SIG-M5 treated with dmso at 0.1 percent for 504 hours (cell line): Measurements from ENCODE around the gene HCN3.
"Not testable (repeated sequence)": the region's sequence is repeated elsewhere in the genome, so short reads cannot be mapped to it uniquely, and the experiment has no call there.

Source experiments
- DNase-seq: peaks from one replicate; lab custom pipeline; 2025; ENCODE audit not compliant: unreplicated experiment; lab: John Stamatoyannopoulos, UW

HCN3 gene

DNA sequence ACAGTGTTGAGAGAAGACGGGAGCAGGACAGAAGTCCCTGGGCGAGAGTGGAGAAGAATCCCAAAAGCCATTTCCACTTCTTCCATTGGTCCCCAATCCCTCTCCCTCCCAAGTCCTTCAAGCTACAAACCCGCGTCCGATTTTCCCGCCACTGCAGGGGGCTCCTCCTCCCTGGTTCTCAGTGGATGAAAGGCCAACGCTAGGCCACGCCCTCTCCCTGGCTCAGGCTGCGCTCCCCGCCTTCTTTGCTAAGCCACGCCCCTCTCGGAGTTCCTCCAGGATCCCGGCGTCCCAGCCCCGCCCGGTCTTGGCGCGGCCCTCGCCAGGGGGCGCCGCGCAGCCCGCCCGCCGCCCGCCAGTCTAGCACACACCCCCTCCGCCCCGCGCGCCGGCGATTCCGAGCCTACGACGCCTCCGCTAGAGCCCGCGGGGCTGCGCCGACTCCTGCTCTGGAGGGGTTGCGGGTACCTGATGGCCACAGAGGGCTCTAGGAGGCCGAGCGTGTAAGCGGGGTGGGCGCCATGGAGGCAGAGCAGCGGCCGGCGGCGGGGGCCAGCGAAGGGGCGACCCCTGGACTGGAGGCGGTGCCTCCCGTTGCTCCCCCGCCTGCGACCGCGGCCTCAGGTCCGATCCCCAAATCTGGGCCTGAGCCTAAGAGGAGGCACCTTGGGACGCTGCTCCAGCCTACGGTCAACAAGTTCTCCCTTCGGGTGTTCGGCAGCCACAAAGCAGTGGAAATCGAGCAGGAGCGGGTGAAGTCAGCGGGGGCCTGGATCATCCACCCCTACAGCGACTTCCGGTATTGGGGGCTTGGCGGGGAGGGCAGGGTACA lies at the start of gene HCN3:
Gene HCN3, plus strand, starts transcription at position 394 of the 832 bp plus-strand sequence. Its CDS starts 128 bp downstream, at position 522.
- DNase-seq = peak; percentile 98

DNA sequence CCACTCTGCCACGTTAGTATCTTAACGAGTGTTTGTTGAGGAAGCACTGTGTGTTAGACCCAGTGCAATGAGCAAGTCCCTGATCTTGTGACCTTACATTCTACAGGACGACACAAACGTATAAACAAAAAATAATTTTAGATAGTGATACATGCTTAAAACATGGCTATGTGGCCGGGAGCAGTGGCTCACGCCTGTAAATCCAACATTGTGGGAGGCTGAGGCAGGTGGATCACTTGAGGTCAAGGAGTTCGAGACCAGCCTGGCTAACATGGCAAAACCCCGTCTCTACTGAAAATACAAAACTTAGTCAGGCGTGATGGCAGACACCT lies 49.2 kb upstream of the HCN3 start:
- no peak for DNase-seq

DNA sequence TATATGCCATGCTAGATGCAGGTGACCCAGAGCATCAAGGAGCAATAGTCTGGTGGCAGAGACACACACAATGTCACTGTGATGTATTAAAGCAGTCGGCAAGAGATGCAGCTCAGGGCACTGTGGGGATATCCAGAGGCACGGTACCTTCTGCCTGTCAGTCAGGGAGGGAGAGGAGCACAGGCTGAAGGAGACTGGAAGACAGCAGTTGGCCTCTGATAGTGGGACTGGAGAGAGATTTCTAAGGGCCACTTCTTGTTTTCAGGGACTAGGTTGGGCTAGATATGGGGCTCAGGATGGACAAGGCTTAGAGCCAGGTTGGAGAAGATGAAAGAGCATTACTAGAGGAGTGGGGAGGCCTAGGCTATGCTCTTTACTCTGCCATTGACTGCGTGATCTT lies 46.0 kb upstream of the HCN3 start:
- DNase-seq = not testable (repeated sequence)

DNA sequence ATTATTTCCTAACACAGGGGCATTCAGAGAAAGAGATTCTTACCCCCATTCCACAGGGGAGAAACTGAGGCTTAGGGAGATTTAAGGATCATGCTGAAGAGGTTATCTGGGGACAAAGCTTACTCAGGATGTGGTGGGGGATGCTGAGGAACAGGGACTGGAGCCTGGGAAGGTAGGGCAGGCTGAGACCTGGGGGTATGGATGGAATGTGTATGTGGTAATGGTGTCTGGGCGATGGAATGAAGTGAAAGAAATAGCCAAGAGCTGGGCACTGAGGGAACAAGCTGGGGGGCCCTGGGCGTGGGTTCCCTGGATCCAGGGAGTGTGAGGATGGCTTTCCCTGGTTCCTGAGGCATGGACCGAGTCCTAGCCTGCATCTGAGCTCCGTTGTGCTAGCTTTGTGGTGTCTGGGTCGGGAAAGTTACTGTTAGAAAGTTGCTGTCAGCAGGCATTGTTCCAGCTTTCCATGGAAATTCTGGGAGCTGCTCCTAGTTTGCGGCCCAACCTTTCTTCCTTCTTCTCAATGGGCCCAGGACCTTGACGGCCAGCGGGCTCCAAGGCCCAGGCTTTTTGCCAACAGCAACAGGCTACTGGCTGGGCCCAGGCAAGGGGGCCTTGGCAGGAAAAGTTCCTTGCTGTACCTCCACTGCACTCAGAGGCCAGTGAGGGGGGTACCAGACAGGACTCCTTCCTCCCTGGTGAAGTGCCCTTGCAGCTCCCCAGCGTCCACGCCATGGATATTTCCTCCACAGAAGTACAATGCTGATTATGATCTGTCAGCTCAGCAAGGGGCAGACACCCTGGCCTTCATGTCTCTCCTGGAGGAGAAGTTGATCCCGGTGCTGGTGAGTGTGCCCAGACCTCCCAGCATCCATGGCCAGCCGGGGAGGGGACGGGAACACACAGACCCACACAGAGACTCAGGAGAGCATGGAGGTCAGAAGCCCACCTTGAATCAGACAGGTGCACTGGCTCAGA lies 45.0 kb upstream of the HCN3 start:
- not testable (repeated sequence) for DNase-seq

DNA sequence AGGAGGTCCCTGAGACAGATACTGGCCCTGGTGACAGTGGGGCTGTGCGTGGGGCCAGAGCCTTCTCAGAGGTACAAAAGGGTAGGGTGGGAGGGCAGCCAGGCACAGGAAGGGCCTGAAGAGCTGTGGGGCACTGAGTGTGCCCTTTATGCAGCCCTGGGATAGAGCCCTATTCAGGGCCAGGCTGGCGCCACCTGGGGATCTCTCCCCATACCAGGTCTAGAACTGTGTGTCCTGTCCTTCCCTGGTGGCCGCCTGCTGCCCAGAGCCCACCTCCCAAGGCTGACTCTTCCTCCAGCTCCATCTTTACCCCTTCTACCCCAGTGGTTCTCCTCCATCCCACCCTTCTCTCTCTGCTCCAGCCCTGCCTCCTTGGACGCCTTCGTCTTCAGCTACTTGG lies 43.8 kb upstream of the HCN3 start:
- not testable (repeated sequence) for DNase-seq

DNA sequence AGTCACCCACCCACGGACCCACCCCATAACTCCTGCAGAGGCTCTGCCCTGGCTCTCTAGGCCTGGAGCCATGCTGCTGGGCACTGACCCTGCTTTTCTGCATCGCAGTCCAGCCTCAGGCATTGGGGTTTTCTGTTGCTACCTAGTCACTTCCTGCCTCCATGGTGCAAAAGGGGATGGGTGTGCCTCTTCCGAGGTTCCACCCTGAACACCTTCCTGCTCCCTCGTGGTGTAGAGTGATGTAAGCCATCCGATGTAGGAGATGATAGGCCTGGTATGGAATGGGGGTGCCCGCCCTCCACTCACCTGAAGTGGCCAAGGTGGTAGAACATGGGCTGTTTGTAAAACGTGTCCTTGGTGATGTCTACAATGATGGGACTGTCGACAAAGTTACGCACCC lies 41.9 kb upstream of the HCN3 start:
- DNase-seq = not testable (repeated sequence)

DNA sequence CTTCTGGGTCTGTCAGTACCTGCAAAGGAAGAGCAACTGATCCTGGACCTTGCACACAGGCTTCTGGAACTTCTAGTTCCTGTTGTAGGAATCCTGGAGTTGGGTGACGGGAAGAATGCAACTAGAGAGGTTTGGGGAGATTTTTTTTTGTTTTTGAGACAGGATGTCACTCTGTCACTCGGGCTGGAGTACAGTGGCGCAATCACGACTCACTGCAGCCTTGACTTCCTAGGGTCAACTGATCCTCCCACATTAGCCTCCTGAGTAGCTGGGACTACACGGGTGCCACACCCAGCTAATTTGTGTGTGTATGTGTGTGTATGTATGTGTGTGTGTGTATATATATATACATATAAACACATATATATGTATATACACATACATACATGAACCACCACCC lies 40.8 kb upstream of the HCN3 start:
- DNase-seq = peak; percentile 23

DNA sequence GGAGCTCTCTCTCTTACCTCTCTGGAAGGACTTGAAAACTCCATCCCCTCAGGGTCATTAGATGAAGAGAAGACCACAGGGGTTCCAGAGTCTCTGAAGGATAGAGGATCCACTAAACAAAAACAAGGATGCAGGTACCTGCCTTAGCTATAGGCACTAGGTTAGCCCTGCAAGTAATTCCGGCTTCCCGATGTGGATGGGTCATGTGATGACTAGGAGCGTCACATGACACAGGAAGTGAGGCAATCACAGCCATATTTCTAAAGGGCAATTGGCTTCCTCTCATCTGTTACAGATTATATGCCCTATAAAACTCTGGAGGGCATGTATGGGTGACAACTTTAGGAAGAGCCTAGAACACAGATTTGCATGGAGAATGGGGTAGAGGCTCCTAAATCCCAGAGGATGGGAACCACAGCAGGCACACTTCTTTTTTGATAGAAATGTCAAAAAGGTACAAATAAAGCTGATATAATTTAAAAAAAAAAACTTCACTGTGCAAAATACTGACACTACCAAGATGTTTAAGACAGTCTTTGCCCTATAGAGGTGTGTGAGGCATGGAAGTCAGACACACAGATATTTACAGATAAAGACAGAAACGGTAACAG lies 36.1 kb upstream of the HCN3 start:
- DNase-seq = peak; percentile 93

DNA sequence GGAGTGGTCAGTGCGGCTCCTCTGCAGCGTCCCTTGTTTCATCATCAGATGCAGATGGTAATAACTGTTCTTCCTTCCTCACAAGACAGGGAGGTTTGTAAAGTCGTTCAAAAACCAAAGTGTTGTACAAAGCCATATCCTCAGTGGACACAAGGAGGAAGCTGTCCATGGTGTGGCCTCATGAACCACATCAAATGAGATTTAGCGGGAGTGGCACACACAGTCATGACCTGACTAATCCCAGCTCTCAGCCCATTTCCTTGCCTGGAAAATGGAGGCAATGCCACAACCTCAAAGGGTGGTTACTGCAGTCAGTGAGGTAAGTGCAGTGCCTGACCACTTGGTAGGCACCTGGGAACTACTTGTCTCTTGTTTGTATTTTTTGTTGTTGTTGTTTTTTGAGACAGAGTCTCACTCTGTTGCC lies 35.4 kb upstream of the HCN3 start:
- peak; percentile 74 for DNase-seq

DNA sequence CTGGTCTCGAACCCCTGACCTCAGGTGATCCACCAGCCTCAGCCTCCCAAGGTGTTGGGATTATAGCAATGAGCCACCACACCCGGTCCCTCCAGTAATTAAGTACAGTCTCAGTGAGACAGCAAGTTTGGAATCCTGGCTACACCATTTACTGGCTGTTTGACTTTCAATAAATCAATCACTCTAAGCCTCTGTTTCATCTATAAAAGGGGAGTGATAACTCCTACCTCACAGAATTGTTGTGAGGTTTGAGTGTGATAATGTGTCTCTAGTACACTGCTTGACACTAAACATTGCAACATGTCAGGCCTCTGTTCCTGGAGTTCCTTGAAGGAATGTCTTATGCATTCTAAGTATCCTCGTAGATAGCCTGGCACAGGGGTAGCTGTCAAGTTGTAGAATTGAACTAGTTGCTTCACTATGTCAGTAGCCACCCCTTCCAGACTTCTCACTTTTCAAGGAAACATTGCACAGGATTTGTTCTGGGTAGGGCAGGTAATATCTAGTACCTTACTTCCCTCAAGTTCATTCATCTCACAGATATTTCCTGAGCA lies 34.4 kb upstream of the HCN3 start:
- DNase-seq = no peak

DNA sequence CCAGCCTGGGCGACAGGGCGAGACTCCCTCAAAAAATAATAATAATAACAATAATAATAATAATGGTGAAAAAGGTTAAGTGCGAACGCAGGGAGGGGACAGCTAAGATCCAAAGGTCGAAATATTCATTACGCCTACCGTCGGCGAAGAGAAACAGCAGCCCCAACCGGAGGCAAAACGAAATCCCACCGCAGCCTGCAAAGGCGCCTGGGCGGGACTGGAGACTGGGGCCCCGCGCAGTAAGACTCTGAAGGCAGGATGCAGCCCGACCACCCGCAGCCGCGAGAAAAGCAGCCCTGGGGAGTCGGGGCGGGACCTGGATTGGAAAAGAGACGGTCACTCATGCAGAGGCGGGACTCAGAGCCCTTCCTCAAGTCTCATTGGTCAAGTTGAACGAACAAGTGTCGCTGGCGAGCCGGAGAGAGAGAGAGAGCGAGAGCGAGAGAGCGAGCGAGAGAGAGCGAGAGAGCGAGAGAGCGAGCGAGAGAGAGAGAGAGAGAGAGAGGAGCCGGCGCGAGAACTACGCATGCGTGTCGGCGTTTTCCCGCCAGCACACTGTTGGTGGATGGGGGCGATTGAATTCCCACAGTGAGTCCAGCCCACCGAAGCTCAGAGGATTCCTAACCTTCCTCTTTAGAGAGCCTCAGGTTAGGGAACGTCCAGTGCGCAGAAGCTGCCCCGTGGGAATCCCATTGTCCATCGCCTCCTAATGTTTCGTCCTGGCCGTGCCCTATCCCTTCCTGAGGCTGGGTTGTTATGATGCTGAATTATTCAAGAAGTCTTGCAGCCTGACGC lies 32.7 kb upstream of the HCN3 start:
- DNase-seq = peak; percentile 100

DNA sequence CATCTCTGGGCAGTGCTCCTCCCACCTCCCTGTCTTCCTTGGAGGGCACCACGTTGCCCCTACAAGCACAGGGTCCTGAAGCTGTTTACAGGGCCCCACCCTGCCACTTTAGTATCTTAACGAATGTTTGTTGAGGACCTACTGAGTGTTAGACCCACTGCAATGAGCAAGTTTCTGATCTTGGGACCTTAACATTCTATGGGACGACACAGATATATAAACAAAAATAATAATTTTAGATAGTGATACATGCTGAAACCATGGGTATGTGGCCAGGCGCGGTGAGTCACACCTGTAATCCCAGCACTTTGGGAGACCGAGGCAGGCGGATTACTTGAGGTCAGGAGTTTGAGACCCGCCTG lies 32.1 kb upstream of the HCN3 start:
- DNase-seq = no peak

DNA sequence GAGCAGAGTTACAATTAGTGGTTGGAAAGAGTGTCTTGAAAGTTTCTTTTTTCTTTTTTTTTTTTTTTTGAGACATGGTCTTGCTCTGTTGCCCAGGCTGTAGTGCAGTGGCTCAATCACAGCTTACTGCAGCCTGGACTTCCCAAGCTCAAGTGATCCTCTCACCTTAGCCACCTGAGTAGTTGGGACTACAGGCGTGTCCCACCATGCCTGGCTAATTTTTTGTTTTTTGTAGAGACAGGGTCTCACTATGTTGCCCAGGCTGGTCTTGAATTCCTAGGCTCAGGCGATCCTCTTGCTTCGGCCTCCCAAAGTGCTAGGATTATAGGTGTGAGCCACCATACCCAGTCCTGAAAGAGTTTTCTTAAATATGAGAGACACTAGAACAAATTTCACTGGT lies 30.5 kb upstream of the HCN3 start:
- DNase-seq = not testable (repeated sequence)

DNA sequence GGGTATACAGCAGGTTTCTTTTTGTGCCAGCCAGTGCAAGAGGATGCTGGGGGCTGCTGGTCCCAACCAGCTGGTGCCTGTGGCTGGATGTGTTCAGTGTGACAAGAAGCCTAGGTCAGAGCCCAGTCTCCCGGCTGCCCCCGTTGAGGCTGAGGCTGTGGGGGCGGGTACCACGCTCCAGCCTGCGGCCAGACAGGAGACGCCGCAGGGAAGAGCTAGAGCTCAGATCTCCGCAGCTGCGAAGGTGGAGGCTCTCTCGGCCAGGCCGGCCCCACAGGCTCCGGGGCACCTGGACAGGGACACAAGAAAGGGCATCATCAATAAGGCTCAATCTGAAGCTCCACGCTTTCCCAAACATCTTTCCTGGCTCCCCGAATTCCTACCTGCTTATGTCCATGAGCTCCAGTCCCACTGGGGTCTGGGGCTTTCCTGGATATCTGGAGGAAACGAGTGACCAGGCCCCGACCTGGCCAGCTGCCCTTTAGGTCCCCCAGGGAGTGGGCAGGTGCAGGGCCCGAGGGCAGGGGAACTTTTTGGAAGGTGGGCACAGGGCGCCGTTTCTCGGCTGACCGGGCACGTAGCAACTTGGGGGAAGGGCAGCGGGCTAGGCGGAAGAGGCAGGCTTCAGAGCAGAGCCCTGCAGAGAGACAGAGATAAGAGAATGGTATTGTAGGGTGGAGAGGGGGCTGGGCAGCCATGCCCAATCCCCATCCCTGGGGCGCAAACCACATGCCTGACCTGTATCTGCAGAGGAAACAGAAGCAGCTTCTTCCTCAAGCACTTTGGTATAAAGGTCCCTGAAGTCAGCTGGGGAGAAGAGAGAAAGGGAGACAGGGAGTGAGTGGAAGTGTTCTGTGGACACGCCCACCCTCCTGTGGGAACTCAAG lies 29.4 kb upstream of the HCN3 start:
- no peak for DNase-seq

DNA sequence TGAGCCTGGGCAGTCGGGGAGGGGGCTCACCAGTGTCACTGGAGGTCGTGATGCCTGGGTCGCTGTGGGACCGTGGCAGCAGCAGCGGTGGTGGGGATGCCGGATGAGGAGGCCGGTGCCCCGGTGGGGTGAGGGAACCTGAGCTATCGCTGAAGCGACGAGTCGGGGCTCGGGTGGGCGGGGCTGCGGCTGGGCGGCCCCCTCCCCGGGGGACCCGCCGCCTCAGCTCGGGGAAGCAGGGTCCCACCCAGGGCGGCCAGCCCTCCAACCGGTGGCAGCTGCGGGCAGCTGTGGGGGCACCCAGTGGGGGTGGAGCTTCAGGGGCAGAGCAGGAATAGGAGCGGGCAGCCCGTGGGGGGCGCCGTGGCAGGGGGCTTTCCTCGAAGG lies 27.0 kb upstream of the HCN3 start:
- DNase-seq = no peak

DNA sequence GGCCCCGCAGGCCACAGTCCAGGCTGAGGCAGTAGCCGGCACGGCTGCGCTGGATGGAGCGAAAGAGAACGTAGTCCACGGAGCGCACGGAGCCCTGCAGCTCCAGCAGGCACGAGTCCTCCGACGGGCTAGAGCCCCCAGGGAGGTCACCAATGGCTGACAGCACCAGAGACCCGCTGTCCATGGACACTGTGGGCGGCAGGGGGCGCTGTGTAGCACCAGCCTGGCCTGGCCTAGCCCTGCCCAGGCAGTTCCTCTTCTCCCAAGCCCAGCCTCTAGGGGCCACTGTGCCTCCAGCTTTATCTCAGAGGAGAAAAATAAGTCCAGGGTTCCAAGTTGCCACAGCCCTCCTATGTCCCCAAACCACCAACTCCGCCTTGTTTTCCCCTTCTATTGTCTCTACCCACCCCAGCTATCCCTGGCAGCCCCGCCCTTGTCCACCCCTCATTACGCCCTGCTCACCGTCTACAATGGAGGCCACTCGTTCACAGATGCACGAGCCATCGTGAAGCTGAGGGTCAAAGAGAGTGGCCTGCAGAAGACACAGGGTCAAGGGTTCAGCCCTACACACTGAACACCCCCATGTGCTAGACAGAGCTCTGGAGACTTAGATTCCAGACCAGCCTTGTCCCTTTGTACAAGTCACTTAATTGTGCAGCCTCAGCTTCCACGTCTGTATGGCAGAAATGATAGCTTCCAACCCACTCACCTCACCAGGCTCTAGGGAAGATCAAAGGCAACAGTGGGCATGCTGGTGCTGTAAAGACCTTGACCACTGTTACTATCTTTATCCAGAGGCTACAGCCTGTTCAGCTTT lies 26.4 kb upstream of the HCN3 start:
- peak; percentile 97 for DNase-seq

DNA sequence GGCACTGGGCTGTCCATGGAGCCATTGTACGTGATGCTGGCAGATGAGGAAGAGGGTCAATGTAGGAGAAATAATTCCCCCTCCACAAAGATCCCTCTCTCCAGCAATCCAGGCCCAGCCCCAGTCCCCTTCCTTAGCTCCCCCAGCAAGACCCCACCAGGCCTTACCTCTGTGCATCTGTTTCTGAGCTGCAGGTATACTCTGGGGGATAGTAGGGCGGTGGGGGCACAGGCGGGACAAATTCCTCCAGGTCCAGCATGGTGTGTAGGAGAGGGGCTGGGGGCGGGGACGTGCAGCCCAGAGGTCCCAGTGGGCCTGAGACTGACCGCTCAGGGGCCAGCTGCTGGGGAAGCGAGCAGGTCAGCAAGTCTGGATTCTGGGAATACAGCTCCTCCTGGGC lies 25.7 kb upstream of the HCN3 start:
- DNase-seq = no peak

DNA sequence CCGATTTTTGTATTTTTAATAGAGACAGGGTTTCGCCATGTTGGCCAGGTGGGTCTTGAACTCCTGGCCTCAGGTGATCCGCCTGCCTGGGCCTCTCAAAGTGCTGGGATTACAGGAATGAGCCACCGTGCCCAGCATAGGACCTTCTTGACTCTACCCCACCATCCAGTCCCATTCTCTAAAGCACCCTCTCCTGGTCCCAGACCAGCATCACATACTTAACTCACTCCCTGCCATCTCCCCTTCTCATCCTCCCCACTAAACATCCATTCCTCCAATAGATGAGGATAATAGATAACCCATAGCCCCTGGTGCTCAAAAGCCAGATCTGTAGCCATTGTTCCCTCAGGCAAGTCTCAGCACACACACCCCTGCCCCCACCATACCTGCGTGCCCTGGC lies 24.1 kb upstream of the HCN3 start:
- DNase-seq = peak; percentile 41

DNA sequence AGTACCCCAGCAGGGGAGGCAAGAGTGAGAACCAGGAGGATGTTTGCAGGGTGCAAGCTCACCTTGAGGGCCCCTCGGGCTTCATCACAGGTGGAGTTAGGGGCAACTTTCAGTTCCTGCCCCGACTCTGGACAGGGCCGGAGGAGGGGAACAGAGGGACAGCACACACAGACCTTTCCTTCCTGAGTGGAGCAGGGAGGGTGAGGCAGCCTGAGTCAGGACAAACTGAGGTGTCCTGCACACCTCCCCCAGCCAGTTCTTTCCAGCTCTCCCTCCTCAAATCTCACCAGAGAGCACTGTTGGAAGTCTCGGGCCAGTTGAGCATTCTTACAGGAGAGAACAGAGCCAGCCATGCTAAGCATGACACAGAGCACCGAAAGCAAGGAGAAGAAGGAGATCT lies 23.5 kb upstream of the HCN3 start:
- no peak for DNase-seq
